Measurements from ENCODE around the gene THADA.
"Not testable (repeated sequence)": the region's sequence is repeated elsewhere in the genome, so short reads cannot be mapped to it uniquely, and the experiment has no call there.

THADA gene

GRCh38 chr2:43410055-43410604 lies 185.7 kb downstream of the THADA start:
- no peak for DNase-seq

GRCh38 chr2:43408407-43409160 lies 187.3 kb downstream of the THADA start:
- DNase-seq: no peak

GRCh38 chr2:43407935-43408334 lies 187.9 kb downstream of the THADA start:
- no peak for DNase-seq

- DNase-seq: no peak
Measured at GRCh38 chr2:43406651-43407279, 189.1 kb downstream of the THADA start.

- DNase-seq: no peak
Measured at GRCh38 chr2:43405829-43406228, 190.0 kb downstream of the THADA start.

- DNase-seq: no peak
Measured at GRCh38 chr2:43402452-43402937, 193.3 kb downstream of the THADA start.

GRCh38 chr2:43402002-43402401 lies 193.8 kb downstream of the THADA start:
- peak; percentile 69 for DNase-seq

- DNase-seq: no peak
Measured at GRCh38 chr2:43400508-43400907, 195.3 kb downstream of the THADA start.

GRCh38 chr2:43399515-43400264 lies 196.1 kb downstream of the THADA start:
- no peak for DNase-seq

GRCh38 chr2:43399098-43399497 lies 196.7 kb downstream of the THADA start:
- no peak for DNase-seq

- DNase-seq: no peak
Measured at GRCh38 chr2:43397821-43398220, 198.0 kb downstream of the THADA start.

- DNase-seq: no peak
Measured at GRCh38 chr2:43397411-43397810, 198.4 kb downstream of the THADA start.

GRCh38 chr2:43396344-43396743 lies 199.5 kb downstream of the THADA start:
- not testable (repeated sequence) for DNase-seq

- no peak for DNase-seq
Measured at GRCh38 chr2:43393918-43394317, 201.9 kb downstream of the THADA start.

- DNase-seq: no peak
Measured at GRCh38 chr2:43391878-43392215, 204.0 kb downstream of the THADA start.

GRCh38 chr2:43391201-43391877 lies 204.5 kb downstream of the THADA start:
- no peak for DNase-seq

- DNase-seq: no peak
Measured at GRCh38 chr2:43389581-43390466, 206.0 kb downstream of the THADA start.

- DNase-seq: no peak
Measured at GRCh38 chr2:43388371-43388770, 207.5 kb downstream of the THADA start.

GRCh38 chr2:43387092-43388062 lies 208.5 kb downstream of the THADA start:
- DNase-seq: no peak

- not testable (repeated sequence) for DNase-seq
Measured at GRCh38 chr2:43386679-43387078, 209.2 kb downstream of the THADA start.

GRCh38 chr2:43384143-43384542 lies 211.7 kb downstream of the THADA start:
- no peak for DNase-seq
